ENCODE measurements around the gene DENND5B. TPM values are rescaled to one million over a fixed set of nuclear protein-coding genes. Genes with fewer than 3 reads are reported as not detected.

DENND5B gene
- total RNA-seq, 1 experiment from 2014 or later: 13.5 TPM

- peak; percentile 96 for DNase-seq (ENCODE audit: low read depth)
These were observed 119.1 kb downstream of the DENND5B start for GRCh38 chr12:31471823-31472222.

- DNase-seq (ENCODE audit: low read depth): peak; percentile 75
These were observed 119.9 kb downstream of the DENND5B start for GRCh38 chr12:31471051-31471450.

- DNase-seq (ENCODE audit: low read depth): no peak
These were observed 120.5 kb downstream of the DENND5B start for GRCh38 chr12:31470459-31470858.

GRCh38 chr12:31466768-31467167, 124.2 kb downstream of the DENND5B start:
- no peak for DNase-seq (ENCODE audit: low read depth)

GRCh38 chr12:31465002-31465401, 125.9 kb downstream of the DENND5B start:
- DNase-seq (ENCODE audit: low read depth): no peak

- DNase-seq (ENCODE audit: low read depth): no peak
These were observed 130.9 kb downstream of the DENND5B start for GRCh38 chr12:31460024-31460423.

GRCh38 chr12:31456562-31456961, 134.4 kb downstream of the DENND5B start:
- DNase-seq (ENCODE audit: low read depth): no peak

DNA sequence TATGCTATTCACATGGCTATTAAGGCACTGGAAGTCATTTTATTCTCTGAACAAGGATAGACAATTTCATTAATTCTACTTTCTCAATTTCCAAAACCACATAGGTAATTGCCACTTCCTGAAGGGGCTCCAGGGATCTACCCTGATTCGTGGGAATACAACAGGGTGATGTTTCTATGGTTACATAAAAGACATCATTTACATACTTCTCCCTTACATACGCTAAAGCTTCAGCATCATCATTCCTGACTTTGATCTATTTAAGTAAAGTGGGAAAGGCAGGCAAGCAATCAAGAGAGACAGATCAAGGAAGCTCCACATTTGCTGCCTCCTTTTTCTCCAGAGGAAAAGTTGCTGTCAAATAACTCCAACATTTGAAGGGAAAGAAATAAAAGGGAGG, 146.2 kb downstream of the DENND5B start:
- no peak for DNase-seq (ENCODE audit: low read depth)

DNA sequence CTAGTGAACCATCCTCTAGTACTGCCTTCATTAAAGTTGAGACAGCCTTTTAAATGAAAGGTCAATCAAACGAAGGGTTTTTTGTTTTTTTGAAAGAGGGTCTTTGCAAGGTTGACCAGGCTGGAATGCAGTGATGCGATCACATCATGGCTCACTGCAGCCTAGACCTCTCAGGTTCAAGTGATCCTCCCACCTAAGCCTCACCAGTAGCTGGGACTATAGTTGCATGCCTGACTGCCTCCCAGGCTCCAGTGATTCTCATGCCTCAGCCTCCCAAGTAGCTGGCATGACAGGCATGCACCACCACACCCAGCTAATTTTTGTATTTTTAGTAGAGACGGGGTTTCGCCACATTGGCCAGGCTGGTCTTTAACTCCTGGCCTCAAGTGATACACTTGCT, 150.3 kb downstream of the DENND5B start:
- no peak for DNase-seq (ENCODE audit: low read depth)

DNA sequence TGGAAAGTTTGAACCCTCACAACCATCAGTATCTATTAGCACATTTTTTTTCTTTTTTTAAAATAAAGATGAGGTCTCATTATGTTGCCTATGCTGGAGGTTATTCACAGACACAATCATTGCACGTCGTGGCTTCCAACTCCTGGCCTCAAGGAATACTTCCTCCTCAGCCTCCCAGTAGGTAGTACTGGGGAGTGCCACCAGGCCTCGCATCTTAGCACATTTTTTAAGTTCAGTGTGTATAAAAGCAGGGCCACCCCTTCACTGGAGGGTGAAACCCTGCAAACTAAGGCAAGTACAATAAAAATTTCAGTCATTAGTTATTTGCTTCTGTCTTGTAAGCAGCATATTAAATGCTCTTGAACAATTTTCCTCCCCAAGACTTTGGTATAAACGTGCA, 150.8 kb downstream of the DENND5B start:
- no peak for DNase-seq (ENCODE audit: low read depth)

GRCh38 chr12:31431721-31432240, 159.2 kb downstream of the DENND5B start:
- no peak for DNase-seq (ENCODE audit: low read depth)

GRCh38 chr12:31423405-31423804, 167.5 kb downstream of the DENND5B start:
- DNase-seq (ENCODE audit: low read depth): no peak

DNA sequence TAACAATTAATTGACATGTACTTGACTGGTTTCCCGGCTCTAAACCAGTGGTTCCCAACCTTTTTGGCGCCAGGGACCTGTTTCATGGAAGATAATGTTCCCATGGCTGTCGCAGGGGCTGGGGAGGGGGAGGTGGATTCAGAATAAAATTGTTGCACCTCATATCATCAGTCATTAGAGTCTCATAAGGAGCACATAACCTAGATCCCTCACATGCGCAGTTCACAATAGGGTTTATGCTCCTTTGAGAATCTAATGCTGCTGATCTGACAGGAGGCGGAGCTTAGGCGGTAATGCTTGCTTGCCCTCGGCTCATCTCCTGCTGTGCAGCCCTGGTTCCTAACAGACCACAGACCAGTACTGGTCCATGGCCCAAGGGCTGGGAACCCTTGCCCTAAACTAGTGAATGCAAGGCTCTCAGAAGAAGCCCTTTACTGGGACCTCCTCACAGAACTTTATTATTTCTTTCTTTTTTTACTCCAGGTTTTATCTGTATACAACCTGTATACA, 178.6 kb downstream of the DENND5B start:
- no peak for DNase-seq (ENCODE audit: low read depth)

- DNase-seq (ENCODE audit: low read depth): no peak
These were observed 182.2 kb downstream of the DENND5B start for GRCh38 chr12:31408763-31409162.

- no peak for DNase-seq (ENCODE audit: low read depth)
These were observed 183.4 kb downstream of the DENND5B start for GRCh38 chr12:31407562-31407961.

GRCh38 chr12:31406345-31406744, 184.6 kb downstream of the DENND5B start:
- no peak for DNase-seq (ENCODE audit: low read depth)

- DNase-seq (ENCODE audit: low read depth): no peak
These were observed 185.9 kb downstream of the DENND5B start for GRCh38 chr12:31405021-31405420.

- peak; percentile 88 for DNase-seq (ENCODE audit: low read depth)
These were observed 187.8 kb downstream of the DENND5B start for GRCh38 chr12:31403099-31403607.

GRCh38 chr12:31393004-31393550, 197.9 kb downstream of the DENND5B start:
- no peak for DNase-seq (ENCODE audit: low read depth)

DNA sequence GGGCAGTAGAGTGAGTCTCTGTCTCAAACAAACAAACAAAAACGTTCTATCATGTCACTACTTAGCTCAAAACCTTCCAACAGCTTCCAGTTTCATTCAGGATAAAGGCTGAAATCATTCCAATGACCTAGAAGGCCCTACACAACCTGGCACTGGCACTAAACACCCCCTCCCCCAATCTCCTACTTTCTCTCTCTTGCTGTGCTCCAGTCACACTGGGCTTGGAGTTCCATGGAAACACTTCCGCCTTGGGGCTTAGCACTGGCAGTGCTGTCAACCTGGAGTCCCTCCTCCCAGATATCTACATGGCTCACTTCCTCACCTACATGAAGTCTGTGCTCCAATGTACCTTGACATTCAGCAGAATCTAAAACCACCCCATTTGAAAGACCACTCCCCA, 199.9 kb downstream of the DENND5B start:
- no peak for DNase-seq (ENCODE audit: low read depth)

DNA sequence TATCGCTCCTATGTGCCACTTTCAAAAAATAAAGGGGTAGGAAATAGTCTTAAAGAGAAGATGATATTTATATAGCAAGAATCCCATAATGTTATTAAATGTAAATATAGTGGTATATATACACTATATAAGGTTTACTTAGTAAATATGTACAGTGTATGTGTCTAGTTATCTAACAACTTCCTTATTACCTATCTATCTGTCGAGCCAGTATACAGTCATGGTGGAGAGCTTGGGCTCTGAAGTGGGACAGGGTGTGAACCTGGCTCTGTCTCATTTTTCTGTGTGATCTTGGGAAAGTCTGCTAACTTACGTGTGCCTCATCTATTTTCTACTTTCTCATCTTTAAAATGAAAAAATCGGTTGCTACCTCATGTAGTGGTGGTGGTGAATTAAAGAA, 202.2 kb downstream of the DENND5B start:
- DNase-seq (ENCODE audit: low read depth): no peak

DNA sequence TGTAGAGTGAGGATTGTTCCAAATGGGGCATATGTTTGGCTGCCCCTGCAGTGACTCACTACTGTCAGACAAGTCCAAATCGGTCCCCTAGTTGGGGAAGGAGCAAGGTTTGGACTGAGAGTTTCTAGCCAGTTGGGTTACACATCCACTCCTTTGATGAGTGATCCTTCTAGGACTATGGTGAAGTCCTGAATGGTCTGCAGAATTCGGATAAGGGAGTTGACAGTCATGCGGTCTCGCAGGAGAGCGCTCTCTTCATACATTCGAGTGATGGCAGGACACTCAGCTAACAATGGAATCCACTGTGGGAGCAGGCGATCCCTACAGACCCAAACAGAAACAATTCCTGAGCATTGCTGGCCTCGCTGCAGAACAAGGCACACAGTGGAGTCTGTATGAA, 203.5 kb downstream of the DENND5B start:
- no peak for DNase-seq (ENCODE audit: low read depth)

- DNase-seq (ENCODE audit: low read depth): no peak
These were observed 203.9 kb downstream of the DENND5B start for GRCh38 chr12:31387011-31387410.

DNA sequence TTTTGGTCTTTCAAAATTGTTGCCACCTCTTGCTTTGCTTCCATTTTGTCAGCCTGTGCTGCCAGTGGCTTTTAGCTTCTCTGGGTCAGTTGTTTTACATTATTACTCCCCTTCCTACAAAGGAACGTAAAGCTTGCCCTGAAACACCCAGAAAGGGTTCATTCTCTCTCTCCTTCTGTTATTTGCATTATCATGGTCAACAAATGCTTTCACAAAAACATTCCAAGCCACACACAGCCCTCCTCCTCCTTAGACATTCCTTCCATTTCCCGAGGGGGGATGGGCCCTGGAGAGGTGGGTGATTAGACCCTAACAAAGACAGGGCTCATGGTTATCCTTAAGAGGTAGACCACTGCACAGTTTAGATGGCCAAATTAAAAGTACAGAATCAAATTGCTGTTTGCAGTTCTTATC, 204.6 kb downstream of the DENND5B start:
- no peak for DNase-seq (ENCODE audit: low read depth)

Data from RPMI7951 (cell line).